HuH-7 (cell line): ENCODE measurements around the gene MLST8.
"Not testable (repeated sequence)": the region's sequence is repeated elsewhere in the genome, so short reads cannot be mapped to it uniquely, and the experiment has no call there.

Experiments
- DNase-seq: peaks from one replicate; pipeline ENCODE4 v3.0.0; 2011; ENCODE audit warnings: low spot score

Gene MLST8

DNA sequence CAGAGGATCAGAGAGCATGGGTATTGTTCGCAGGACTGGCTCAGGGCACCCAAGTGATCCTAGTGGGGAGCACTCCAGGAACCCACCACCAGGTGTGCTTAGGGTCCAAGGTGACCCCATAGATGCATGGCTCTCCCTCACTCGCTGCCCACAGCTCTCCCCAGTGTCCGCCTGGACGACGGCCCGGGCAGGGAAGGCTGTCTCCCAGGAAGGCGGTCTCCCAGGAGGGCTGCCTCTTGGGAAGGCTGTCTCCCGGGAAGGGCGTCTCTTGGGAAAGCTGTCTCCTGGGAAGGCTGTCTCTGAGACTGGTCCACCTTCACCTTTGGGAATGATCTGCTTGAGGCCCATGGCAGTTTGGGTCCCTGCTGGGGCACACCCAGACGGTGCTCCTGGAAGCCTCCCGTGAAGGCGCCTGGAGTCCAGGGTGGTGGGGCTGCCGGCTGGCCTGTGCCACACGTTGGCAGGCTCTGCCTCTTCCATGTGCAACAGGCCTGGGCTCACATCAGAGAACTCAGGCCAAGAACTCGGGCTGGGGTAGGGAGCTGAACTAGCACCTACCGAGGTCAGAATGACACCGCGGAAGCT is 41.1 kb downstream of the MLST8 start:
- DNase-seq = no peak

DNA sequence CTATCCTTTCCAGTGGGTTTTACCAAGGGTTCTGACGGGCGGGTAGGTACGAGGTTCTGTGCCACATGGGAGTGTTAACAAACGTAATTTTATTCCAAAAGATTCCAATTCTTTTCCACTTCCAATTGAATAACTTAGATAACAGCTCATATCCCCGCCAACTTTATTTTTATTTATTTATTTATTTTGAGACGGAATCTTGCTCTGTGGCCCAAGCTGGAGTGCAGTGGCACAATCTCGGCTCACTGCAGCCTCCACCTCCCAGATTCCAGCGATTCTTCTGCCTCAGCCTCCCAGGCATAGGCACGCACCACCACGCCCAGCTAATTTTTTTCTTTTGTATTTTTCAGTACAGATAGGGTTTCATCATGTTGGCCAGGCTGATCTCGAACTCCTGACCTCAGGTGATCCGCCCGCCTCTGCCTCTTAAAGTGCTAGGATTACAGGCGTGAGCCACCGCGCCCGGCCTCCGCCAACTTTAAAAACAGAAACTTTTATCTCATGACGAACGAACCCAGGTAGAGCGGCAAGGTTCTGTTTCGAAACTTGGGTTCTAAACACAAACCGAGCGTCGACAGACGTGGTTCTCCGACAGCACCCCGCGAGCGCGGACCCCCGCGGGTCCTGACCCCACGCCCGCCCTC is 45.5 kb downstream of the MLST8 start:
- DNase-seq = no peak

DNA sequence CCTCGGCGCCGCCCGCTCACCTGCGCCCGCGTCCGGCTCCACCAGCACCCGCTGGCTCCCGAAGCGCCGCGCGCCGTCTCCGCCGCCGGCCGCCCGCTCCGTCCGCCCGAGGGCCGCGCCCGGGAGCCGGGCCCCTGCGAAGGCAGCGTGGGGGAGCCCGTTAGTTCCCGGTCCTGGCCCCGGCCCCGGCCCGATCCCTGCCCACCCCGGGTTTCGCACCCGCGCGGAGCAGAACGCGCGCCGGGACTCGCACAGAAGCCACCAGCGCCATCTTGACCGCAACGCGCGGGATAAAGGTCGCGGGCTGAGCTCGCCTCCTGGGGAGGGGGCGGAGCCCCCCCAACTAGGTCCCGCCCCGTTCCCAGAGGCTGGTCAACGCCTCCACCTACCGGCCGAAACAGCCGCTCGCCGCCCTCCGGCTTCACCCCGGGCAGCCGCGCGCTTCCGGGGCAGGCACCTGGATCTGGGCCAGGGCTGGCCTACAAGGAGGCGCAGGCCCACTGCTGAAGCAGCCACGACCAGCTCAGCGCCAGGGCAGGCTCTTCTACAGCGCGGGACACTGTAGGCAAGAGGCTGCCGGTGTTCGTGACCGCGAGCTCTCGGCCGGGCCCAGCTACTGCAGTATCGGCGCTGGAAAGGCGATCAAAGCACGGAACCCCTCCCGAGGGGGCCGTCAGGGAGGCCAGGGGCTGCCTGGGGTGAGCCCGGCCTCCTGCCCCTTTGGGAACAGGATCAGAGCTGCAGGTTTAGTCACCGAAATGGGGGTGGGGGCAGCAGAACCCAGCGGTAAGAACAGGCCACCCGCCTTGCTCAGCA is 46.2 kb downstream of the MLST8 start, which contains the start of gene ECI1:
TSS of gene ECI1 (minus strand) at position 292 of the 816 bp plus-strand sequence. CDS start at position 271, 21 bp downstream.
- DNase-seq = peak; percentile 98

DNA sequence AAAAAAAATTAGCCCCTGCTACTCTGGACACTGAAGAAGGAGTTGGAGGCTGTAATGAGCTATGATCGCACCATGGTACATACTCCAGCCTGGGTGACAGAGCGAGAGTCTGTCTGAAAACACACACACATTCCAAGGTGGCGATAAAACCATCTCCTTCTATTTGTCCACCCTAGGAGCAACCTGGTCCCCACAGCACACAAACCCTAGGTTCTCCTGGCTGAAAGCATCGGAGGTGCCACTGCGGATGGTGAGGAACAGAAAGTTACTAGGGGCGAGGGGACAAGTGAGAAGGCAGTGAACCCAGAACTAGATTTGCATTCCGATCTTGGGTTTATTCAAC is 47.5 kb downstream of the MLST8 start:
- no peak for DNase-seq

DNA sequence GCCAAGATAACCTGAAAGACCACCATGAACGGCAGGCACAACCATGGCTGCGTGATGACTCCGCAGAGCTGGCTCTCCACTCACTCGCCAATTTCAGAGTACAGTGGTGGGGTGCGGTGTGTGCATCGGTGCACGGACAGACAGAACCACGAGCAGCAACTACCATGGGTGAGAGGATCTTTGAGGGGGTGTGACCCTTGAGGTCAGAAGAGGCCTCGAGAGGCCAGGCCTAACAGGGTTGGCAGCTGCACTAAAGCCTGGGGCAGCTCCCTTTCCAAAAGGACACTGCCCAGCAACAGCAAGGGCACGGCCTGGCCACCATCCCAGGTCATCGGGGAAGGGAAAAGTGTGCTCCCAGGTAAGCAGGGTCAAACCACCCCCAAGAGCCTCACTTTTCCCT is 48.0 kb downstream of the MLST8 start:
- no peak for DNase-seq

DNA sequence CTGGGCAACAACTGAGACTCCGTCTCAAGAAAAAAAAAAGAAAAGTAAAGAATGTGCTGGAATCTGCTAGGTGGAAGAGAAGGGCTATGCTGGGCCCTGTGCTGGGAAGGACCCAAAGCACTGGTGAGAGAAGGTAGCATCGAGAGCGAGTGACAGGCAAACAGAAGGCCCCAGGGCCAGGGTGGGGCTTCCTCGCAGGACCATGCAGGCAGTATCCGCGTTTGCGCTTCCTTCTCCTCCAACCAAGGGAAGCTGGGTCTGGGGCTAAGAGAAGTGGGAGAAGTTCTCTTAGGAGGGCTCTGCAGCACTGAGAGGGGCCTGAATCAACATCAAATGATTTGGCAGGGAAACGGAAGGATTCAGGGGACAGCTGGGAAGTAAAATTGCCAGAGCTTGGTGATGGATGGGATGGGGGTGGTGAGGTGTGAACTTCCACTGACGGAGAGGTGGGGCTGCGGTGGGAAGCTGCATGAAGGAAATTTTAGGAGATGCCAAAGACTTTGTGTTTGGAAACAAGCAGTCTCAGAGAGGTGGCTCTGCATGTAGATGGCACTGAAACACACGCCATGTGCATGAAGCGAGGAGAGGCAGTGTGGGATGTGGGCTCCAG is 51.4 kb downstream of the MLST8 start:
- DNase-seq = no peak

DNA sequence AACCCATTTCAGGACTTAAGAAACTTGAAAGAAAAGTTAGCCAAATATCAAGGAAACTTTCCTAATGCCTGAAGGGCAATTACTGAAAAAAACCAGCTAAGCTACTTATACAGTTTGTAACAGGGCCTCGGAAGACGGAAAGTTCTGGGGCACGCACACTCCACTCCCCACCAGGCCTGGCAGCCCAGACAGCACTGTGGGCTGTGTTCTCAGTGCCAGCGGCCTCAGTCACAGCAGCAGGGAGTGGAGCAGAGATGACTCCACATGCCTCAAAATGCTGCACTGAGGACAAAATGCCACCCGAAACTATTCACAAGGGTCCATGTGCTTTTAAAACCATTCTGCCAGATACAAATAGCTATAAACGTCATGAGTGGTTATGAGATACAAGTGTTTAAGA is 52.5 kb downstream of the MLST8 start:
- no peak for DNase-seq

DNA sequence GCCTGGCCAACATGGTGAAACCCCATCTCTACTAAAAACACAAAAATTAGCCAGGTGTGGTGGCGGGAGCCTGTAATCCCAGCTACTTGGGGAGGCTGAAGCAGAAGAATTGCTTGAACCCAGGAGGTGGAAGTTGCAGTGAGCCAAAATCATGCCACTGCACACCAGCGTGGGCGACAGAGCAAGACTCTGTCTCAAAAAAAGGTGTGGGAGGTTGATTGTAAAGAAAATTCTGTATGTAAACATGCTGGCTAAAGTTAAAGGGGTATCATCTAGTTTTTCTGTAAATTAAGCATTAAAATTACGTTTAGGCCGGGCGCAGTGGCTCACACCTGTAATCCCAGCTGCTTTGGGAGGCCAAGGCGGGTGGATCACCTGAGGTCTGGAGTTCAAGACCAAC is 53.3 kb downstream of the MLST8 start:
- DNase-seq = not testable (repeated sequence)
